ENCODE data around the gene LMX1A.

Gene LMX1A

GRCh38 chr1:165327538-165327937, 29.0 kb downstream of the LMX1A start:
- no peak for DNase-seq (ENCODE audit: low read depth in 4 of 4, low spot score in 1 of 4)

GRCh38 chr1:165325460-165326203, 30.9 kb downstream of the LMX1A start:
- no peak for DNase-seq (ENCODE audit: low read depth in 4 of 4, low spot score in 1 of 4)

GRCh38 chr1:165324050-165324449, 32.5 kb downstream of the LMX1A start:
- no peak for DNase-seq (ENCODE audit: low read depth in 4 of 4, low spot score in 1 of 4)

GRCh38 chr1:165317612-165318011, 38.9 kb downstream of the LMX1A start:
- DNase-seq (ENCODE audit: low read depth in 4 of 4, low spot score in 1 of 4) = no peak

GRCh38 chr1:165316153-165316772, 40.3 kb downstream of the LMX1A start:
- no peak for DNase-seq (ENCODE audit: low read depth in 4 of 4, low spot score in 1 of 4)

GRCh38 chr1:165315481-165315880, 41.0 kb downstream of the LMX1A start:
- no peak for DNase-seq (ENCODE audit: low read depth in 4 of 4, low spot score in 1 of 4)

- DNase-seq (ENCODE audit: low read depth in 4 of 4, low spot score in 1 of 4) = no peak
These were observed 42.6 kb downstream of the LMX1A start for GRCh38 chr1:165313903-165314302.

GRCh38 chr1:165312591-165312990, 43.9 kb downstream of the LMX1A start:
- no peak for DNase-seq (ENCODE audit: low read depth in 4 of 4, low spot score in 1 of 4)

- DNase-seq (ENCODE audit: low read depth in 4 of 4, low spot score in 1 of 4) = no peak
These were observed 49.7 kb downstream of the LMX1A start for GRCh38 chr1:165306543-165307434.

GRCh38 chr1:165303386-165303785, 53.1 kb downstream of the LMX1A start:
- no peak for DNase-seq (ENCODE audit: low read depth in 4 of 4, low spot score in 1 of 4)

- DNase-seq (ENCODE audit: low read depth in 4 of 4, low spot score in 1 of 4) = no peak
These were observed 56.1 kb downstream of the LMX1A start for GRCh38 chr1:165300400-165300903.

- DNase-seq (ENCODE audit: low read depth in 4 of 4, low spot score in 1 of 4) = no peak
These were observed 58.2 kb downstream of the LMX1A start for GRCh38 chr1:165298203-165298820.

GRCh38 chr1:165296205-165296604, 60.3 kb downstream of the LMX1A start:
- DNase-seq (ENCODE audit: low read depth in 4 of 4, low spot score in 1 of 4) = no peak

- DNase-seq (ENCODE audit: low read depth in 4 of 4, low spot score in 1 of 4) = no peak
These were observed 66.4 kb downstream of the LMX1A start for GRCh38 chr1:165290148-165290547.

GRCh38 chr1:165289556-165289955, 67.0 kb downstream of the LMX1A start:
- no peak for DNase-seq (ENCODE audit: low read depth in 4 of 4, low spot score in 1 of 4)

- no peak for DNase-seq (ENCODE audit: low read depth in 4 of 4, low spot score in 1 of 4)
These were observed 68.0 kb downstream of the LMX1A start for GRCh38 chr1:165288350-165289120.

GRCh38 chr1:165287781-165288180, 68.7 kb downstream of the LMX1A start:
- no peak for DNase-seq (ENCODE audit: low read depth in 4 of 4, low spot score in 1 of 4)

- DNase-seq (ENCODE audit: low read depth in 4 of 4, low spot score in 1 of 4) = no peak
These were observed 69.2 kb downstream of the LMX1A start for GRCh38 chr1:165287329-165287728.

- no peak for DNase-seq (ENCODE audit: low read depth in 4 of 4, low spot score in 1 of 4)
These were observed 72.1 kb downstream of the LMX1A start for GRCh38 chr1:165284454-165284853.

GRCh38 chr1:165281207-165281901, 75.2 kb downstream of the LMX1A start:
- no peak for DNase-seq (ENCODE audit: low read depth in 4 of 4, low spot score in 1 of 4)

Data from stimulated activated CD4-positive, alpha-beta T cell treated with anti-CD3 and anti-CD28 coated beads, Interleukin-1b, Interleukin-23, amount 100 ng/mL, for 24 hours (primary cell).